ENCODE measurements around the gene ZBTB39.
"Not testable (repeated sequence)": the region's sequence is repeated elsewhere in the genome, so short reads cannot be mapped to it uniquely, and the experiment has no call there.

Gene ZBTB39

DNA sequence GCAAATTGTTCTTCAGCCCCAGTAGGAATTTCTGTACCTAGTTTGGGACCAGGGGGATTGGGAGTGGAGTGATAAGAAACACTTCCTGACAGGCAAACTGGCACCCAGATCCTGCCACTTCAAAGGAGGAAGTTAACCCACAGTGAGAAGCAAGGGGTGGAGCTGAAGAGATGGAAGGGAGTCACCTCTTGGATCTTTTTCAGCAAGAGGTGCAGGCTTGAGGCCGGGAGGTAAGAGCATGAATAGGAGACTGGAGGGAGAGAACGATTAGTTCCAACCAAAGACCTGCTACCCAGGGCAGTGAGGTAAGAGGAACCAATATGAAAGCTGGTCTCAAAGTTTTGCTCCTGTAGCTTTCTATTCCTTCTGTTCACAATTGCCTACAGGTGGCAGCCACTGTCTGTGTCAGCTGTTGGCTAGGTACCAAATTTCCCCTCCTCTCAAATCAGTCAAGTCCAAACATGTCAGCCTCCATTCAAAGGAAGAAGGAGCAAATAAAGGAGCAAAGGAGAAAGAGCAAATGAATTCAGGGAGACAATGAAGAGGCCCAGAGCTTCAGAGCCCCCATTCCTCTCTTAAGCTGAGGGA is 24.9 kb upstream of the ZBTB39 start:
- DNase-seq (ENCODE audit: low read depth): no peak

DNA sequence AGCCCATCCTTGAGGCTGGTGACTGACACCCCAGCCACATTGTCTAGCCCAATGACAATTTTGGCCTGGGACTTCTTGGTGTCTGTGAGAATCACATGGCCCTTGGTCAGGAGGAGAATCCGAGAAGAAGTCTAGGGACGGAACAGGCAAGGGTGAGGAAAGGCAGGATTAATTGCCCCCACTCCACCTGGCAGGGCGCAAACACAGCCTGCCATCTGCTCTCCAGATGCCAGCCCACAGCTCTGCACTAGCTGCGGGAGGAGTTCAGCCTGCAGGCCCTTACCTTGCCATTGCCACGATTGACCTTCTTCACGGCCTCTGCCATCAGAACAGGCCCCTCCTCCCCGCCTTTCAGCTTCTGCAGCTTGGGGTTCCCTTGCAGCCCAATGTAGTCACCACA is 23.1 kb upstream of the ZBTB39 start:
- no peak for DNase-seq (ENCODE audit: low read depth)

DNA sequence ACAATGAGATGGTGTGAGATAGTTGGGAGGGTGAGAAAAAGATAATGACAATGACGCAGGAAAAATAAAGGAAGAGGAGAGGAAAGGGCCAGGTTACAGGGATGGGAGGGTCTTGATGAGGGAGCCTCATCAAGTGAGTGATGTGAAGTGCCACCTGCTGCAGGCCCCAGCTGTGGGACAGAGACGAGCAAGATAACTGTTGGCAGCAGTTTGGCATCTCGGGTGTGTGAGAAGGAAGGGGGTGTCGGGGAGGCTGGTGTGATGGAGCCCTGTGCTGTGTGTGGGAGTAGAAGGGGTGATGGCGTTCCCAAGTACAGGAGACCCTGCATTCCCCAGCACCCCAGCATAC is 21.4 kb upstream of the ZBTB39 start:
- no peak for DNase-seq (ENCODE audit: low read depth)

DNA sequence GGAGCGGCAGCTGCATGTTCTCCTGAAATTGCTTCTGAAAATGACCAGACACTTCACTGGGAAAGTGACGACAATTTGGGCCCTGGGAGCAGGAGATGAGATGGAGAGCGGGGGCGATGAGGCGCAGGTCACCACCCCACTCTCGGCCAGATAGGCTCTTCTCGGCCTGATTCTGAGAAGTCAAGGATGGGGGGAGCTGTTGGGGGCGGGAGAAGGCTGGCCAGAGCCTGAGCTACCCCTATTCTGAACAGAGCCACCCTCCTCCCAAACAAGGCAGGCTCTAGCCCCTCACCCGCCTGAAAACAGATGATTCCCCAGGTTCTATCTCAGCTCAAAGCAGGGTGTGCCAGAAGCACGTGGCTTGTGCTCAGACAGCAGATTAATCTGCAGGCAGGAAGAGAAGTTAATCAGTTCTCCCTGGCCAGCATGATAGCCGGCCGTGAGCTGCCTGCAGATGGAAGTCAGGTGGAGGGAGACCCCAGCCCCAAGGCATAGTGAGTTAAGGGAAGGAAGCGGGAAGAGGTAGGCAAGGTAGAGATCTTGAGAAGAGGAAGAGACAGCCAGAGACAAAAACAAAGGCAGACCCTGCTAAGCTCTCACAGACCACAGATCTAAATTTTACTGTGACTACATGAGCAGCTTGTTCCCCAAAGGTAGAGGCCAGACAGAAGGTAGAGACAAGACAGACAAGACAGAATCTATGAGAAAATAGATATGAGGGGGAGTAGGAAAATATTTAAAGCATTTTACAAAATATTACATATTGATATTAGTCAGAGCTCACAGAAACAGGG is 20.9 kb upstream of the ZBTB39 start:
- no peak for DNase-seq (ENCODE audit: low read depth)

DNA sequence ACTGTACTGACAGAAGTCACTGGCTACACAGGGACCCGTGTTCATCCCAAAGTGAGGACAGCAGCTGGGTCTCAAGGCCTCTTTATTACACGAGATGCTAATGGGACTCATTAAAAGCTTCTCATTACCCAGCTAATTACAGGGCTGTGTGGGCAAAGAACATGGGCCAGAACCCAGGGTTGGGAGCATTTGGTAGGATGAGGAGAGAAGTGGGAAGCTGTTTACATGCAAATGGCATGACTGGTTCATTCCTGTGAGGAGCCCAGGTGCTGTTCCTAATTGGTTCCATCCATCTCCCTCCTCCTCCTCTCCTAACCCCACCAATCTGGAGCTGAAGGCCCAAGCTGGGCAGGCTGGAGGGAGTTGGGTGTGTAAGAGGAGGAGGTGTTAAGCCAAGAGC is 18.9 kb upstream of the ZBTB39 start:
- no peak for DNase-seq (ENCODE audit: low read depth)

DNA sequence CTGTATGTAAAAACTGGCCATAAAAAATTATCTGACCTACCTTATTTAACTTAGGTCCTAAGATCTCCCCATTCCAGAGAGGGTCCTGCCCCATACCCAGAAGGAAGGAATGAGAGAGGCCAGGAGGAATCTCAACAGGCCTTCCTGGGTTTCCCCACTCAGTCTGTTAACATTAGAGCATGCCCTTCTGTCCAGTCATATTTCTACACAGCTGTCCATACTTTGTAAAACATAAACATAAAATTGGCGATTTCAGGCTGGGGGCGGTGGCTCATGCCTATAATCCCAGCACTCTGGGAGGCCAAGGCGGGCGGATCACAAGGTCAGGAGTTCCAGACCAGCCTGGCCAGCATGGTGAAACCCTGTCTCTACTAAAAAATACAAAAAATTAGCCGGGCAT is 16.0 kb upstream of the ZBTB39 start:
- DNase-seq (ENCODE audit: low read depth): not testable (repeated sequence)

DNA sequence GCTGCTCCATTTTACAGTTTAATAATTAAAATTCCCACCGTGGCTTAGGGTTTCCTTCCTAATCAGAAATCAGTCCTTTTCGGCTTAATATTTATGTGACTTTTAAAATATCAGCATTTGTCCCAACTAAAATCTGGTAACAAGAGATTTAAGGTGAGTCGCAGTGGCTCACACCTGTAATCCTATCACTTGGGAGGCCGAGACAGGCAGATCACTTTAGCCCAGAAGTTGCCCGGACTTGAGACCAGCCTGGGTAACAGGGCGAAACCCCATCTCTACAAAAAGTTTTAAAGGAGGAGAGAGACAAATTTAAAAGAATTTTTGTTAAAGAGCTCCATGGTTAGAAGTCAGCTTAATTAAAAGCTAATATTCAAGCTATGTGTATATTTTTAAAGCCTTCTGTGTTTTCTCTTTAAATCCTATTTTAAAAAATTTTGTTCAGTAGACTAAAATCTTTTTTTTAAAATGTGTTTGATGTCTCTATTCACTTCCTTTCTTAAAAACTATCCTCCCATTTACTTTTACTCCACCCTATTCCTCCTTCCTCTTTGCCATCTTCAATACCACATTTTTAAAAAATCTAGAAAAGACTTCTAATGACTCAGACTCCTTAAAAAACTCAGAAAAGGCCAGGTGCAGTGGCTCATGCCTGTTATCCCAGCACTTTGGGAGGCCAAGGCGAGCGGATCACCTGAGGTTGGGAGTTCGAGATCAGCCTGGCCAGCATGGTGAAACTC is 13.8 kb upstream of the ZBTB39 start:
- DNase-seq (ENCODE audit: low read depth): no peak

DNA sequence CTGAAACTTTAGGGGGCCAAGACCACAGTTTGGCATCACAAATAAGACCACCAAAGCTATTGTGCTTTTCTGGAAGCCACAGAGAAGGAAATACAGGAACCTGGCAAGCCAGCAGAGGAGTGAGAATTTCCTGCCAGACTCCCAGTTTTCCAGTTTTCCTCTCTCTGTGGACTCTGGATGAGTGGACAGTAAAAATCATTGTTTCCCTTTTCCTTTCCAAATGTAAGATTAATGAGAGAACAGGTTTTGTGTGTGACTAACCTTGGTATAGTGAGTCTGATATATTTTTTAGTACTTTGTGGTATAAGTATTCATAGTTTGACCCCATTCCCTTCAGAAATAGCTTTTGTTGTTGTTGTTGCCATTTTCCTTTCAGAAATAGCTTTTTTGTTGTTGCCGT is 12.6 kb upstream of the ZBTB39 start:
- no peak for DNase-seq (ENCODE audit: low read depth)

DNA sequence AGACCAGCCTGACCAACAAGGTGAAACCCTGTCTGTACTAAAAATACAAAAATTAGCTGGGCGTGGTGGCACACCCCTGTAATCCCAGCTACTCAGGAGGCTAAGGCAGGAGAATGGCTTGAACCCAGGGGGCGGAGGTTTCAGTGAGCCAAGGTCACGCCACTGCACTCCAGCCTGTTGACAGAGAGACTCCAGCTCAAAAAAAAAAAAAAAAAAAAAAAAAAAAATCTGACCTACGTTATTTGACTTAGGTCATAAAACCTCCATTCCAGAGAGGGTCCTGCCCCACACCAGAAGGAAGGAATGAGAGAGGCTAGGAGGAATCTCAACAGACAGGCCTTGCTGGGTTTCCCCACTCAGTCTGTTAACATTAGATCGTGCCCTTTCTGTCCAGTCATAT is 12.0 kb upstream of the ZBTB39 start:
- DNase-seq (ENCODE audit: low read depth): not testable (repeated sequence)

DNA sequence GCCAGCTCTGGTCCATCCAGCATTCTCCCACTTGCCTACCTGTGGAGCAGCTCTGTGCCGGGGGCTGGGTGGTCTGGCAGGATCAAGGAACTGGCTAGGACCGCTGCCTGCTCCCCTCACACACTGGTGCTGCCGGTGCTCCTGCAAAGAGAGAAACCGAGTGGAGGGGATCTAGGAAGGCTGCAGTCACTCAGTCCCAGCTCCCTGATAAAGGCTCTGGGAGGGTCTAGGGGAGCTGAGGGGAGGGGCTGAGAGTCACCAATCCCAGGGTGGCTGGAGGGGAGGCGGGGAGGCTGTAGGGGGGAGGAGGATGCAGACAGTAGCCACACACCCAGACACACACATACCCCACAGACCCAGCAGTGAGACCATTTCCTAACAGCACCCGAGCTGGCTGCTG is 10.0 kb upstream of the ZBTB39 start, which contains the start of gene TAC3:
Gene TAC3, minus strand, starts transcription at position 182 of the 400 bp plus-strand sequence. CDS start 732 bp downstream, outside the sequence.
- DNase-seq (ENCODE audit: low read depth): no peak

DNA sequence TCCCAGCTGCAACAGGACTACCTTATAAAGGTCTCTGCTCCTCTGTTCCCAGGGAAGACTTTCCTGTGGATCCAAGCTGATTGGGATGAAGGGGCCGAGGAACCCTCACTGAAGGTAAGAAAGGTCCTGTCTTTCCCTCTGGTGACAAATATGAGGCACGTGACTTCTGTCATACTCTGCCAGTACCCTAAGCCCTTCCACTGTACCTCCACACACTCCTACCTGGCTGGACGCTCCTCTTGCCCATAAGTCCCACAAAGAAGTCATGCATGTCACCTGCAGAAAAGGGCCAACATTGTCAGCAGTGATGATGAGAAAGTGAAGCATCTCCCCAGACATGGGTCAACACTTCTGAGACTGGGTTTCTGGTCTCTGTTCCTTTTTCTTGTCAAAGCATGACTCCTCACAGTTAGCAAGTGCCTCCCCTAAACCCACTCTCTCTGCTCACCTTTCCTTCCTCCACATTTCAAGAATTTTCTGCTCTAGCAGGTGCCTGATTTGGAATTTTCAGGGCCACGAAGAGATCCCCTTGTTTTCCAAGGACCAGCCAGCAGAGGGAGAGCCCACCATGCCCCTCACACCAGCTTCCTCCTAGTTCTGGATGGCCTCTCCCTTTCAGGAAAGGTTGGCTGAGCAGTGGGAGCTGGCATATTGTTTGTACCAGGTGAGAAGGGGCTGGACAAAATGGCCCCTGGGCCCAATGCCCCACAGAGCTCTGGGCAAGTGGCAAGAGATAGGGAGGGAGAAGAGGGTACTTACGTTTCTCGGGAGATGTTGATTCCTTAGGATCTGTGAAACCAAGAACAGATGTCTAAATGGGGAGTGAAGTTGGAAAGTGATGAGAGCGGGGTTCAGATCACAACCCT is 6.5 kb upstream of the ZBTB39 start:
- DNase-seq (ENCODE audit: low read depth): no peak

DNA sequence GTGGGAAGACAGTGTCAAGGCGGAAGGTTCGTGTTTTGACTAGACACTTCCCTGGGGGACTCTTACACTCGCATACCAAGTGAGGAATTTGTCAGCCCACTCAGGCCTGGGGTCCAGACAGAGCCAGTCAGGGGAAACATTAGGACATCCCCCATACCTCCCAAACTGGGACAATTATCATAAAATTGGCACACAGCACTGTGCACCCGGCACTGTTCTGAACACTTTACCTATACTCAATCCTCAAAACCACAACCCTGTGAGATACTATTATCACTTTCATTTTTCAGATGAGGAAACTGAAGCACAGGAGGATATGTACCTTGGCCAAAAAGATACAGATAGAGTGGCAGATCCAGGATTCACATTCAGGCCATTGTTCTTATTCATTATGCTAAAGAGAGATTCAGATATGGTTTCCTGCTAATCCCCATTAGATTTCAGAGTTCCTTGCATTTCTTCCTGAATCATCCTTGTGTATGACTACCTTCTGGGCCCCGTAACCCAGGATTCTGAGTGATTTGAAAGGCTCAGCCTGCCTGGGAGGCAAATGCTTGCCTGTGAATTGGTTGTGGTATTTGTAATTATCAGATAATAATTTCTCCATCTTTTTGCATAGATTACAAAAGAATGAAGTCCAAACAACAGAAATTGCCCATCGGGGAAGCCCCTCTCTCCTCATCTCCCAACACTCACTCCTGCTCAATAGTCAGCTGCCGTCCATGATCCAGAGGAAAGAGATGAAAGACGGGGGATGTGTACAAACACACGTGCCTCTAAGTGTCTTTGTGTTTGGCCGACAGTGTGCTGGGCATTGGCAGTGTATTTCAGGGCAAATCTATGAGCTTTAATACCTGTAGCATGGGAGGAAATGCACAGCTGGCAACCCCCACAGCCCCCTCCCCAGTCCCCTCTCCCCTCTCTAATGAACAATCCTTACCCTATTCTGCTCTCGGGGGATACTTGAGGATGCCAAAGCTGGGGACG is 5.4 kb upstream of the ZBTB39 start:
- no peak for DNase-seq (ENCODE audit: low read depth)

DNA sequence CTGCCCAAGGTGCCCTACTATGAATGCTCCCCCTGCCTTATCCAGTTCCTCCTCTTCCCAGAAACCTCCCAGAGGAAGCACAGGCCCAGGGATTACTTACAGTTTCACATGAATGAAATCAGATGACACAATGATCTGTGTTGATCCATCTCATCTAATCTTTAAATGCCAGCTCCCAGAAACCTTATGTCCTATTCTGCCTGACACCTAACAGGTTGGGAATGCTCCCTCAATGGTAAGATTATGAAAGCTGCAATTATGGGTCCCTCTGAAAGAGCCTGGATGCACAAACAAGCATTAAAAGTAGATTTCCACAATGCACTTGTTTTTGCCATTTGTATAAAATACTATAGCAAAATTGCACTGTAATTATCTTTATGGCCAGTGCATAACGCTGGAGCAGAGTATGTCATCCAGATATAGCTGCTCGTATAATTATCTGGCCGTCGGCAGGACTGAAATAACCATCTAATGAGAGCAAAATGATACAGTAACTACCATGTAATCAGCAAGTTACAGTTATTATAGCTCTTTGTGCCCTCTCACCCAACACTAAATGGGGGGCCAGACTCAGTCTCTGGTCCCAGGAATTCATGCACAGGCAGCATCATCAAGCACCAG is 4.4 kb upstream of the ZBTB39 start:
- DNase-seq (ENCODE audit: low read depth): no peak

DNA sequence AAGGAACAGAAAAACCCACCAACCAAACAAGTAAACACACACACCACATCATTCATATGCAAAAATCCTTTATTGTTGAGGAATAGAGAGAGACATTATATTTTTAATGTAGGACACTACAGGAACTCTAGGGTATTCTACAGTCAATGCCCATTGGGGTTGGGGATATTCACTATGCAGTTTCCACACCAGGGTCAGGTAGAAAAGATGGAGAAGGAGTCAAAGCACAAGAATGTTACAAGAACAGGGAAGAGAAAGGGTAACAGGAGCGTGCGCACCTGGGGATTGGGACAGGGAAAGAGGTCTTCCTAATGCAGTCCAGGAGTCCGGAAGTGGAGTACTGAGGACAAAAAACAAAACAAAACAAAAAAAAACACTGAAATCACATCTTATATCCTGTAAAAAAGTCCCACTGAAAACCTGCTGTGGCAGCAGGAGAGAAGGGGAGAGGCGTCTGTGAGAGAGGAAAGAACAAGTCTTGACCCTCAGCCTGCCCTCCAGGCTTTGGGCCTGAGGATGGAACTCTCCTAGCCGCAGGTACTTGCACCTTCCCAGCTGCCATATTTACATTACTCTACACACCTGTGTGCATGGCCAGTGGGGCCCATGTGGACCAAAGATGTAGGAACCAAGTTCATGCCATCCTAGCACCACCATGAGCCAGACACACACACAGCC is 3.7 kb upstream of the ZBTB39 start:
- no peak for DNase-seq (ENCODE audit: low read depth)

DNA sequence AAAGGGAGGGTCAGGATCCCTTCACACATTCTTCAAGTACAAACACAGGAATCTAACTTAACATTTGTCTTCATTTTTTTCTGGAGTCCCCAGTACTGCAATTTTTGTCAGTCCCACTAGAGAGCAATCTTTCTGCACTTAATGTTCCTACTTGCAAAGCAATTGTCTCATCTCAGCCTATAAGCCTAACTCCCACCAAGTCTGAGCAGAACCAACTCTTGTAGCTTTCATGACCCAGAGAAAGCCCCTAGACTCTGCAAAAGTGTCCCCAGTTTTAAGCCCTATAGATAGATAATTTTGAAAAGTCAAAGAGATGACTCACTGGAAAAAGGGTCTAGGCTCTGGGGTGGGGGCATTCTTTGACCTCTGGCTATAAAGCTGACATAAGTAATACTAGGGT is 1.8 kb upstream of the ZBTB39 start:
- DNase-seq (ENCODE audit: low read depth): no peak

DNA sequence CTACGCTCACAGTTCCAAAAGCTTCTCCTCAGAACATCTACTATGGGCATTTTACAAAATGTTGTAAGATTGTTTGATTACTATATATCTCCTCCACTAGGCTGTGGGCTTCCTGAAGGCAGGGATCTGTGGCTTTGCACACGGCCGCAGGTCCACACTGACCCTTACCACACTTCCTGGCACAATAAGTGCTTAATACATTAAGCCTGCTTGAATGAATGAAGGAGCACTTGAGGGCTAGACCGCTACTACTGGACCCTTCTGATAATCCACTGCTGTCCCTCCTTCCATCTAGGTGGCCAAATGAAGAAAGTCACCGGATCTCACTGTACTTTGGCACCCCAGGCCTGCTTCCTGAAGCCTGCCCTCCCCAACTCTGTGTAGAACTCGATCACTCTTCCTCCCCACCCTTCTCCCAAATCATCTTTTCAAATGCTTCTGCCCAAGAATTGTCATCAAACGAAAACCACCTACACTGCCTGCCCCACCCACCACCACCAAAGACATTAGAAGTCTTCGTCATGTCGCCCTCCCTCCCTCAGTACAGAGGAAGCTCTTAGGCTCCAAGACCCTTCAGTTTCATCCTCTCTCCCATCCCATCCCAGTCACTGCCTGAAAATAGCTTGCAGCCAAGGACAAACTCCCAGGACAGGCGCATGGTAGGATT is 596 bp upstream of the ZBTB39 start:
- no peak for DNase-seq (ENCODE audit: low read depth)

DNA sequence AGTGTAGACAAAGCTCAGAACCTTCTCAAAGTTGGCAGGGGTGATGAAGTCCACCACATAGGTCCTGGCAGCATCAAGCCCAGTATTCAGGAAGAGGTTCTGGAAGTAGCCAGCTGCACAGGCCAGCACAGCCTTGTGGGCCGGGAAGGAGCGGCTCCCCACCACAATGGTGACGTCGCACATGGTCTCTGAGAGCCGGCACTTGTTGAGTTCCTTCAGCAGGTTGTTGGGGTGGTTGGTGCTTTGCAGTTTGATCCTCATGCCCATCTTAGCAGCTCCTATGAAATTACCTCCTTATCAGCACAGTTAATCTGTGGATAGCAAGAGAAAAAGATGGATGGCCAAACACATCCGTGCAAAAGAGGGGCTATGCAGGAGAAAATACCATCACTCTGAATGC is 1.7 kb downstream of the ZBTB39 start:
- no peak for DNase-seq (ENCODE audit: low read depth)

DNA sequence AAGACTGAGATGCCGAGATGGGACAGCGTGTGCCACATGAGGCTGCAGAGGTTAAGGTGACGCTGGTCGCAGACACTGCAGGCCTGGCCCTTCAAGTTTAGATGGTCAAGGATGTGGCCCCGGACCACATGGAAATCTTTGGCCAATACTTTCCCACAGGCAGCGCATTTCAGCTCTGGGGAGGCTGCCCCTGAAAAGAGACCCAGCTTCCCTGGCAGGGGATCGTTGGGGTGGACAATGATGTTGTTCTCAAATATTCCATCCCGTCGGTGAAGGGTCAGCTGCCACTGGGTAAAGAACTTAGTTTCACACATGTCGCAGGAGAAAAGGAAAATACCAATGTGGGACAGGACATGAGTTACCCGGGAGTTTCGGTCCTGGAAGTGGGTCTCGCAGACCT is 3.0 kb downstream of the ZBTB39 start:
- no peak for DNase-seq (ENCODE audit: low read depth)

DNA sequence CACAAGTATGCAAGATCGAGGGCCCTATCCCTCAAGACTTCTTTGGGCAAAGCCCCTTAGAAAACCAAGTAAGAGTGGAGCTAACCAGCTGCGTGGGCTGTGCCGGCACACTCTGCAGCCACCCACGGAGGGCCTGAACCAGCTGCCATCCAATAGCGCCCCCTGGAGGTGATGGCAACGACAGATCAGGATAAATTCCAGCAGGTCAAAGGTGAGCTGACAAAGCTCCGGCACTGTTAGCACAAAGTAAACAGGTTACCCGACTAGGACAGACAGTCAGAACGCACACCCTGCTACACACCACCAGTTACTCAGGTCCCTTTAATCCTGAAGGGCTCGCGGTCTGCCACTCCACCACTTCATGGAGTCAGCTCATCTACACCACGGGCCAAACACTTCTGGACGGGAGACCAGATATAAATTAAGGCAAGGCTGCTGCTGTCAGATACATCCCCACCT is 4.9 kb downstream of the ZBTB39 start:
- peak; percentile 69 for DNase-seq (ENCODE audit: low read depth)
